ENCODE results near the gene RUNX1.

RUNX1 gene

GRCh38 chr21:34782506-34783360 is 266.4 kb downstream of the RUNX1 start:
- no peak for DNase-seq (ENCODE audit: low spot score)

GRCh38 chr21:34781526-34781925 is 267.6 kb downstream of the RUNX1 start:
- DNase-seq (ENCODE audit: low spot score), result no peak

GRCh38 chr21:34779860-34780259 is 269.2 kb downstream of the RUNX1 start:
- no peak for DNase-seq (ENCODE audit: low spot score)

GRCh38 chr21:34775793-34776192 is 273.3 kb downstream of the RUNX1 start:
- DNase-seq (ENCODE audit: low spot score), result no peak

GRCh38 chr21:34774750-34775149 is 274.4 kb downstream of the RUNX1 start:
- DNase-seq (ENCODE audit: low spot score), result no peak

GRCh38 chr21:34771512-34772028 is 277.5 kb downstream of the RUNX1 start:
- no peak for DNase-seq (ENCODE audit: low spot score)

GRCh38 chr21:34770576-34770975 is 278.5 kb downstream of the RUNX1 start:
- DNase-seq (ENCODE audit: low spot score), result no peak

- DNase-seq (ENCODE audit: low spot score), result no peak
Observed at GRCh38 chr21:34768326-34768725, 280.8 kb downstream of the RUNX1 start.

- DNase-seq (ENCODE audit: low spot score), result no peak
Observed at GRCh38 chr21:34766862-34767261, 282.2 kb downstream of the RUNX1 start.

- no peak for DNase-seq (ENCODE audit: low spot score)
Observed at GRCh38 chr21:34765619-34766018, 283.5 kb downstream of the RUNX1 start.

GRCh38 chr21:34764715-34765284 is 284.3 kb downstream of the RUNX1 start:
- DNase-seq (ENCODE audit: low spot score), result no peak

- DNase-seq (ENCODE audit: low spot score), result no peak
Observed at GRCh38 chr21:34762786-34763185, 286.3 kb downstream of the RUNX1 start.

GRCh38 chr21:34761758-34762330 is 287.3 kb downstream of the RUNX1 start:
- no peak for DNase-seq (ENCODE audit: low spot score)

GRCh38 chr21:34754690-34755647 is 294.1 kb downstream of the RUNX1 start:
- DNase-seq (ENCODE audit: low spot score), result no peak

- DNase-seq (ENCODE audit: low spot score), result no peak
Observed at GRCh38 chr21:34748862-34749261, 300.2 kb downstream of the RUNX1 start.

GRCh38 chr21:34745557-34746255 is 303.4 kb downstream of the RUNX1 start:
- peak; percentile 72 for DNase-seq (ENCODE audit: low spot score)

GRCh38 chr21:34744801-34745200 is 304.3 kb downstream of the RUNX1 start:
- no peak for DNase-seq (ENCODE audit: low spot score)

GRCh38 chr21:34743831-34744230 is 305.3 kb downstream of the RUNX1 start:
- DNase-seq (ENCODE audit: low spot score), result no peak

GRCh38 chr21:34743285-34743684 is 305.8 kb downstream of the RUNX1 start:
- DNase-seq (ENCODE audit: low spot score), result no peak

GRCh38 chr21:34740198-34740597 is 308.9 kb downstream of the RUNX1 start:
- DNase-seq (ENCODE audit: low spot score), result no peak

All from activated CD4-positive, alpha-beta T cell treated with anti-CD3 and anti-CD28 coated beads, Interleukin-2, Interleukin-4, amounts not matched to agents 100 ng/mL and 50 ng/mL, durations not matched to agents 16 hours and 8 hours (primary cell).